PC-9 (cell line): Measurements from ENCODE around the gene ROCK1. TPM values are rescaled to one million over a fixed set of nuclear protein-coding genes. Genes with fewer than 3 reads are reported as not detected.
"Not testable (repeated sequence)": the region's sequence is repeated elsewhere in the genome, so short reads cannot be mapped to it uniquely, and the experiment has no call there.

ENCODE experiments used
- BruUV-seq: library from RNA; stranded (reverse); fragments of 400-500 nt; replicated peaks from 2 replicates; lab custom pipeline; 2021; lab: Mats Ljungman, UMichigan
- CTCF ChIA-PET: fragments of 300-600 bp; sonication (Branson Sonifier 250); formaldehyde crosslinking; loops from one replicate; lab custom pipeline; 2022; ENCODE audit warnings: antibody characterized with exemption; lab: Charles Lee
- POLR2A ChIA-PET: fragments of 300-600 bp; sonication (Branson Sonifier 250); formaldehyde crosslinking; loops from one replicate; lab custom pipeline; 2022; ENCODE audit warnings: antibody characterized with exemption; ENCODE audit not compliant: unreplicated experiment; lab: Charles Lee
- DNase-seq, 2 experiments: peaks; one replicate each; pipeline versions ENCODE4 v3.0.0 to v3.0.0-alpha.2; 2015 to 2022; ENCODE audit warnings: mixed read lengths in 1 of 2
- H2AFZ ChIP-seq: fragments of 200-600 bp; sonication (generic); 2 replicates; pipeline ENCODE4 v1.8.1; 2017; ENCODE audit warnings: antibody characterized with exemption
- H3F3A ChIP-seq: fragments of 200-600 bp; sonication (generic); 2 replicates; pipeline ENCODE4 v1.8.1; 2017; ENCODE audit warnings: antibody characterized with exemption, mild to moderate bottlenecking, low read depth; ENCODE audit not compliant: insufficient read depth
- H3K27ac ChIP-seq: fragments of 200-600 bp; sonication (generic); 2 replicates; pipeline ENCODE4 v1.6.1; 2016; ENCODE audit warnings: mixed run types
- H3K27me3 ChIP-seq: fragments of 200-600 bp; sonication (generic); 2 replicates; pipeline ENCODE4 v1.6.1; 2016; ENCODE audit warnings: low read depth, mixed run types; ENCODE audit not compliant: insufficient read depth
- H3K36me3 ChIP-seq: fragments of 200-600 bp; sonication (generic); 2 replicates; pipeline ENCODE4 v1.6.1; 2016; ENCODE audit warnings: low read depth, mixed run types
- H3K4me1 ChIP-seq: fragments of 200-600 bp; sonication (generic); replicated peaks from 2 replicates; pipeline ENCODE4 v1.6.1; 2016; ENCODE audit warnings: mixed run types; ENCODE audit not compliant: insufficient read depth
- H3K4me2 ChIP-seq: fragments of 200-600 bp; sonication (generic); 2 replicates; pipeline ENCODE4 v1.6.1; 2017; ENCODE audit warnings: mixed run types
- H3K4me3 ChIP-seq: fragments of 200-600 bp; sonication (generic); 2 replicates; pipeline ENCODE4 v1.6.1; 2016; ENCODE audit warnings: mixed run types
- H3K79me2 ChIP-seq: fragments of 200-600 bp; sonication (generic); 2 replicates; pipeline ENCODE4 v1.6.1; 2017; ENCODE audit warnings: low read depth, mixed run types
- H3K9me2 ChIP-seq: fragments of 200-600 bp; sonication (generic); 2 replicates; pipeline ENCODE4 v1.8.1; 2017; ENCODE audit warnings: mild to moderate bottlenecking; ENCODE audit not compliant: insufficient read depth
- H3K9me3 ChIP-seq: fragments of 200-600 bp; sonication (generic); 2 replicates; pipeline ENCODE4 v1.8.1; 2016; ENCODE audit warnings: low read depth; ENCODE audit not compliant: insufficient read depth
- H4K20me1 ChIP-seq: fragments of 200-600 bp; sonication (generic); 2 replicates; pipeline ENCODE4 v1.8.1; 2017; ENCODE audit not compliant: insufficient read depth
- CTCF ChIP-seq: fragments of 200-600 bp; sonication (generic); conservative IDR thresholded peaks from 2 replicates; pipeline ENCODE4 v1.6.1; 2017; ENCODE audit warnings: mixed run types, antibody characterized with exemption, mild to moderate bottlenecking, moderate library complexity
- EZH2 ChIP-seq: fragments of 200-600 bp; sonication (generic); IDR thresholded peaks from 2 replicates; pipeline ENCODE4 v1.8.0; 2017; ENCODE audit warnings: antibody characterized with exemption, low read depth
- intact Hi-C: fragments of 100-400 bp; cut with micrococcal nuclease; formaldehyde crosslinking; loops from one replicate; pipeline ENCODE4 v1.10.0; 2022; ENCODE audit not compliant: unreplicated experiment
- total RNA-seq: library from RNA; stranded (reverse); gene quantifications from 2 replicates; pipeline ENCODE4 v1.2.3, GENCODE V29; 2021

ROCK1 gene
- total RNA-seq, 1 experiment from 2014 or later, result 26.8 TPM

GRCh38 chr18:21145371-21145770 lies 33.8 kb upstream of the ROCK1 start:
- Histone ChIP-seq H3K9me3 (no peaks in the 10 kb centered on the region), H4K20me1 (no peaks in the 10 kb centered on the region), H3F3A (no peaks in the 10 kb centered on the region), H3K27ac (no peak overlapping the region), H3K4me3 (no peak overlapping the region), H3K27me3 (no peaks in the 10 kb centered on the region), H3K9me2 (no peaks in the 10 kb centered on the region), H3K36me3 (no peaks in the 10 kb centered on the region), H3K79me2 (no peaks in the 10 kb centered on the region), H2AFZ (no peak overlapping the region), H3K4me1 (no peaks in the 10 kb centered on the region), H3K4me2 (no peak overlapping the region)
- DNase-seq, result no peak
- intact Hi-C loops, result no loop called here
- no TSS peak for BruUV-seq
- ChIA-PET CTCF (no interaction called here), POLR2A (no interaction called here)
- TF ChIP-seq EZH2 (no peak), CTCF (no peak)

DNA sequence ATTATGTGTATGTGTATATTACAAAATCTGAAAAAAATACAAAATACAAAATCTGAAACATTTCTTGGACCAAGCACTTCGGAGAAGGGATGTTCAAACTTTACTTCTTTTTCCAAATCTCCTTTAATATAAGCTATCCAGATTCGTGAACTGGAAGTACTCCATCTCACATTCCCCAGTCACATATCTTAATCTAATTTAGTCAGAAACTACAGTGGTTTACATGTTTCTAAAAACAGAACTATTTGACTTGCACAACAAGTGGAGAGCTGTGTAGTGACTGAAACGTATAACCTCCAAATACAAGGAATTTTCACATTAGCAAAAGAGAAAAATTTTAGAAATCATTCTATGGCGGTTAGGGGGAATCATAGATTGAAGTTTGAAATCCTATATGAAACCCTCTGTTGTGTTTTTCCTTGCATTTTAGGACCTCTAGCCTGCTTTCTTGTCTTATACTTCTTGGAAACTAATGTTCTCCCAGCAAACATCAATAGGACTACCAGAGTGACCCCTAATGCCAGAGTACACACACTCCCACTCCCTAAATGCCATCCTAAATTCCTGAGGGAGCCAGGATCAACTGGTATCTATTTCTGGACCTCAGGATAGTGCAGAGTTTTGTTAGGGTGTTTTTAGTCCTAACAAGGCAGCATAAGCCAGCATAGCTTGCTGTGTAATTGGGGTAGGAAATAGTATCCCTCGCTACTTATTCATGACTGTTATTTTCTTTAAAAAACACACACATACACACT lies 30.2 kb upstream of the ROCK1 start:
- Histone ChIP-seq H3K36me3 (no peaks in the 10 kb centered on the region), H3F3A (no peaks in the 10 kb centered on the region), H3K9me2 (no peaks in the 10 kb centered on the region), H3K4me3 (no peak overlapping the region), H3K9me3 (no peaks in the 10 kb centered on the region), H4K20me1 (no peaks in the 10 kb centered on the region), H3K79me2 (no peaks in the 10 kb centered on the region), H3K4me2 (no peak overlapping the region), H3K4me1 (no peaks in the 10 kb centered on the region), H3K27ac (no peak overlapping the region), H2AFZ (no peak overlapping the region), H3K27me3 (no peaks in the 10 kb centered on the region)
- no TSS peak for BruUV-seq
- ChIA-PET POLR2A (no interaction called here), CTCF (no interaction called here)
- intact Hi-C loops, result no loop called here
- TF ChIP-seq EZH2 (no peak), CTCF (no peak)
- DNase-seq, result no peak

- H3K27ac ChIP-seq, H3K4me3 ChIP-seq, H3F3A ChIP-seq, H3K27me3 ChIP-seq, DNase-seq, H4K20me1 ChIP-seq, POLR2A ChIA-PET, H3K79me2 ChIP-seq, BruUV-seq, H2AFZ ChIP-seq, H3K4me1 ChIP-seq, H3K9me2 ChIP-seq, H3K4me2 ChIP-seq, H3K36me3 ChIP-seq, H3K9me3 ChIP-seq, CTCF ChIA-PET: not testable (repeated sequence)
- intact Hi-C loops, result loop anchor here (10.0 kb wide), 1 partner anchor 163 kb away; no protein-coding TSS in a partner anchor
These were observed 26.3 kb upstream of the ROCK1 start for GRCh38 chr18:21137719-21138488.
